ENCODE results near the gene ZBTB12. TPM values are rescaled to one million over a fixed set of nuclear protein-coding genes. Genes with fewer than 3 reads are reported as not detected.

ZBTB12 gene
- total and polyA plus RNA-seq, 9 of the 15 experiments (the other 6 are each of a cell fraction or from before 2014, with no cell fraction given): 0.03 to 12.4 (median 5.8) TPM; not detected in 1

GRCh38 chr6:31898383-31899011 lies 3.4 kb downstream of the ZBTB12 start (continued):
- TF ChIP-seq BCLAF1 (IDR thresholded peaks at IDR 0.05; ENCODE audit: borderline replicate concordance in 1 of 2, control insufficient read depth in 1 of 2, low read depth in 2 of 2, low read length in 1 of 2) (0 out of 4 replicates have a peak, but pooled peaks of 1 of the 2 experiments have one; percentile 26), MAZ (CRISPR knock-in tag; conservative IDR thresholded peaks at IDR 0.05 in 1 of 2, IDR thresholded peaks at IDR 0.05 in 1 of 2) (peak in 1 of 2 experiments; percentile 8; a peak in 1 of 4 replicates), ZNF668 (CRISPR knock-in tag; IDR thresholded peaks at IDR 0.05) (no peak), GATAD2A (IDR thresholded peaks at IDR 0.05) (no peak), DIDO1 (tag; IDR thresholded peaks at IDR 0.05; ENCODE audit: low read depth) (no peak), MXI1 (IDR thresholded peaks at IDR 0.05; ENCODE audit: low read depth, low read length) (0 out of 2 replicates have a peak, but pooled peaks have one; percentile 48), AFF1 (IDR thresholded peaks at IDR 0.05; ENCODE audit: low read depth in 1 of 2, partially characterized antibody in 2 of 2) (peak; percentile 39 to 97), ZNF592 (IDR thresholded peaks at IDR 0.05) (no peak), NEUROD1 (IDR thresholded peaks at IDR 0.05; ENCODE audit: borderline replicate concordance, low read depth, low read length, partially characterized antibody) (no peak), ZNF324 (CRISPR knock-in tag; IDR thresholded peaks at IDR 0.05) (no peak), RFX1 (IDR thresholded peaks at IDR 0.05) (no peak), ATF1 (CRISPR knock-in tag; IDR thresholded peaks at IDR 0.05) (no peak), ATF1 (tag; IDR thresholded peaks at IDR 0.05) (peak; percentile 40), DMBX1 (CRISPR knock-in tag; IDR thresholded peaks at IDR 0.05; ENCODE audit: borderline replicate concordance) (no peak), TEAD4 (IDR thresholded peaks at IDR 0.05; ENCODE audit: low read length) (peak; percentile 12; the same call in 1 of the 2 replicates), TEAD4 (CRISPR knock-in tag; IDR thresholded peaks at IDR 0.05; ENCODE audit: borderline replicate concordance) (no peak)
